Fibroblast of lung (primary cell): ENCODE results near the gene ADNP.

Source experiments
- EZH2 ChIP-seq: IDR thresholded peaks from 2 replicates; pipeline ENCODE4 v1.5.1; 2012; ENCODE audit warnings: low read length, control low read depth, mild to moderate bottlenecking; ENCODE audit errors: missing control alignments
- TF ChIP-seq, protein P1 (sequence below), 2 donors: IDR thresholded peaks in 1 of 2; conservative IDR thresholded peaks in 1 of 2; 1 replicate in 1 of 2; 2 replicates in 1 of 2; pipeline ENCODE4 v1.5.1; 2011 to 2012; ENCODE audit warnings: low read length in 2 of 2, control low read depth in 1 of 2, inconsistent platforms in 1 of 2, low read depth in 1 of 2, mild to moderate bottlenecking in 1 of 2

DNA sequence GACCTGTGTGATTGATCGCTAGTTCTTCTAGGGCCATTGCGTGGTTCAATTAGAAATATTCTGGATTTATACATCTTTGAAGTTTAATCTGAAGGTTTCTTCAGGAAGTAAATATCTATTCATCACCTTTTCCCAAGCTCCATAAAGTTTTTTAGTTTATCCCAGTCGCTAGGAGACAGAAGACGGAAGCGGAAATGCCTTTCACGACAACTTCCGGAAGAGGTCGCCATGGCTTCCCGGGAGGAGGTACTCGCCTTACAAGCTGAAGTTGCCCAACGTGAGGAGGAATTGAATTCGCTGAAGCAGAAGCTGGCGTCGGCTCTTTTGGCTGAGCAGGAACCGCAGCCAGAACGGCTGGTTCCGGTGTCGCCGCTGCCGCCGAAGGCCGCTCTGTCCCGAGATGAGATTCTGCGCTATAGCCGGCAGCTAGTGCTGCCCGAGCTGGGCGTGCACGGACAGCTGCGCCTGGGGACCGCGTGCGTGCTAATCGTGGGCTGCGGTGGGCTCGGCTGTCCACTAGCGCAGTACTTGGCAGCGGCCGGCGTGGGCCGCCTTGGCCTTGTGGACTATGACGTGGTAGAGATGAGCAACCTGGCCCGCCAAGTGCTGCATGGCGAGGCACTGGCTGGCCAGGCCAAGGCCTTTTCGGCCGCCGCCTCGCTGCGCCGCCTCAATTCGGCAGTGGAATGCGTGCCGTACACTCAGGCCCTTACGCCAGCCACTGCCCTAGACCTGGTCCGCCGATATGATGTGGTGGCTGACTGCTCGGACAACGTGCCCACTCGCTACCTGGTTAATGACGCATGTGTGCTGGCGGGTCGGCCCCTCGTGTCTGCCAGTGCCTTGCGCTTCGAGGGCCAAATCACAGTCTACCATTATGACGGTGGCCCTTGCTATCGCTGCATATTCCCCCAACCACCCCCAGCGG, 27.6 kb upstream of the ADNP start, which contains the start of gene MOCS3:
- TF ChIP-seq EZH2, result no peak
- TF ChIP-seq, protein P1, sequence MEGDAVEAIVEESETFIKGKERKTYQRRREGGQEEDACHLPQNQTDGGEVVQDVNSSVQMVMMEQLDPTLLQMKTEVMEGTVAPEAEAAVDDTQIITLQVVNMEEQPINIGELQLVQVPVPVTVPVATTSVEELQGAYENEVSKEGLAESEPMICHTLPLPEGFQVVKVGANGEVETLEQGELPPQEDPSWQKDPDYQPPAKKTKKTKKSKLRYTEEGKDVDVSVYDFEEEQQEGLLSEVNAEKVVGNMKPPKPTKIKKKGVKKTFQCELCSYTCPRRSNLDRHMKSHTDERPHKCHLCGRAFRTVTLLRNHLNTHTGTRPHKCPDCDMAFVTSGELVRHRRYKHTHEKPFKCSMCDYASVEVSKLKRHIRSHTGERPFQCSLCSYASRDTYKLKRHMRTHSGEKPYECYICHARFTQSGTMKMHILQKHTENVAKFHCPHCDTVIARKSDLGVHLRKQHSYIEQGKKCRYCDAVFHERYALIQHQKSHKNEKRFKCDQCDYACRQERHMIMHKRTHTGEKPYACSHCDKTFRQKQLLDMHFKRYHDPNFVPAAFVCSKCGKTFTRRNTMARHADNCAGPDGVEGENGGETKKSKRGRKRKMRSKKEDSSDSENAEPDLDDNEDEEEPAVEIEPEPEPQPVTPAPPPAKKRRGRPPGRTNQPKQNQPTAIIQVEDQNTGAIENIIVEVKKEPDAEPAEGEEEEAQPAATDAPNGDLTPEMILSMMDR (conservative IDR thresholded peaks at IDR 0.05 in 1 of 2, IDR thresholded peaks at IDR 0.05 in 1 of 2; ENCODE audit: low read depth in 1 of 2, low read length in 2 of 2), result no peak
